T1000 (cell line): ENCODE data around the gene AHNAK2.

Experiments
- DNase-seq: peaks from one replicate; lab custom pipeline; 2025; ENCODE audit warnings: mixed read lengths; lab: John Stamatoyannopoulos, UW

AHNAK2 gene

GRCh38 chr14:104986487-104987164, 8.5 kb upstream of the AHNAK2 start:
- no peak for DNase-seq

GRCh38 chr14:104985675-104986486, 7.7 kb upstream of the AHNAK2 start, which contains the start of gene CLBA1:
CLBA1 (plus strand) TSS chr14:104985788; CDS start chr14:104986432, 644 bp downstream.
- peak; percentile 81 for DNase-seq

GRCh38 chr14:104984056-104984894, 6.1 kb upstream of the AHNAK2 start:
- DNase-seq, result no peak

- DNase-seq, result no peak
These were observed 5.1 kb upstream of the AHNAK2 start for GRCh38 chr14:104983231-104983721.

- no peak for DNase-seq
These were observed 4.5 kb upstream of the AHNAK2 start for GRCh38 chr14:104982548-104983230.

- DNase-seq, result no peak
These were observed 3.7 kb upstream of the AHNAK2 start for GRCh38 chr14:104981699-104982541.

GRCh38 chr14:104980611-104981531, 2.7 kb upstream of the AHNAK2 start:
- no peak for DNase-seq

- no peak for DNase-seq
These were observed 1.8 kb upstream of the AHNAK2 start for GRCh38 chr14:104979758-104980610.

- no peak for DNase-seq
These were observed 845 bp upstream of the AHNAK2 start for GRCh38 chr14:104978746-104979691.

- no peak for DNase-seq
These were observed 1.0 kb downstream of the AHNAK2 start for GRCh38 chr14:104977008-104977680.

- peak; percentile 67 for DNase-seq
These were observed 1.8 kb downstream of the AHNAK2 start for GRCh38 chr14:104976198-104977007.

GRCh38 chr14:104975481-104976197, 2.5 kb downstream of the AHNAK2 start:
- DNase-seq, result no peak

- no peak for DNase-seq
These were observed 3.3 kb downstream of the AHNAK2 start for GRCh38 chr14:104974665-104975390.

- DNase-seq, result no peak
These were observed 4.0 kb downstream of the AHNAK2 start for GRCh38 chr14:104974146-104974541.
